Mesodermal cell (in vitro differentiated cells): Measurements from ENCODE around the gene HSPB8.

Experiments used
- H3K27ac ChIP-seq: 2 replicates; pipeline ENCODE4 v1.7.0; 2013; ENCODE audit warnings: mild to moderate bottlenecking, low read depth, low read length, moderate library complexity; ENCODE audit not compliant: severe bottlenecking
- H3K36me3 ChIP-seq: 2 replicates; pipeline ENCODE4 v1.7.1; 2013; ENCODE audit warnings: mild to moderate bottlenecking, low read length, moderate library complexity; ENCODE audit not compliant: control insufficient read depth, insufficient read depth
- H3K4me1 ChIP-seq: one replicate; pipeline ENCODE4 v1.7.1; 2013; ENCODE audit warnings: mild to moderate bottlenecking, low read length; ENCODE audit not compliant: insufficient read depth, control insufficient read depth, poor library complexity, severe bottlenecking
- H3K4me3 ChIP-seq: 2 replicates; pipeline ENCODE4 v1.7.0; 2013; ENCODE audit warnings: low read length, control low read depth, mild to moderate bottlenecking; ENCODE audit not compliant: insufficient read depth, poor library complexity, severe bottlenecking; ENCODE audit errors: extremely low read depth
- H3K9me3 ChIP-seq: 2 replicates; pipeline ENCODE4 v1.7.1; 2013; ENCODE audit warnings: mild to moderate bottlenecking, low read length, moderate library complexity; ENCODE audit not compliant: control insufficient read depth
- WGBS, 2 experiments: methylation state at CpG; one replicate each; pipeline ENCODE4 v1.1.5; 2013; ENCODE audit warnings: missing lambda C conversion rate in 2 of 2; ENCODE audit not compliant: insufficient coverage in 2 of 2; 5-methylcytosine and 5-hydroxymethylcytosine counted together

Gene HSPB8

DNA sequence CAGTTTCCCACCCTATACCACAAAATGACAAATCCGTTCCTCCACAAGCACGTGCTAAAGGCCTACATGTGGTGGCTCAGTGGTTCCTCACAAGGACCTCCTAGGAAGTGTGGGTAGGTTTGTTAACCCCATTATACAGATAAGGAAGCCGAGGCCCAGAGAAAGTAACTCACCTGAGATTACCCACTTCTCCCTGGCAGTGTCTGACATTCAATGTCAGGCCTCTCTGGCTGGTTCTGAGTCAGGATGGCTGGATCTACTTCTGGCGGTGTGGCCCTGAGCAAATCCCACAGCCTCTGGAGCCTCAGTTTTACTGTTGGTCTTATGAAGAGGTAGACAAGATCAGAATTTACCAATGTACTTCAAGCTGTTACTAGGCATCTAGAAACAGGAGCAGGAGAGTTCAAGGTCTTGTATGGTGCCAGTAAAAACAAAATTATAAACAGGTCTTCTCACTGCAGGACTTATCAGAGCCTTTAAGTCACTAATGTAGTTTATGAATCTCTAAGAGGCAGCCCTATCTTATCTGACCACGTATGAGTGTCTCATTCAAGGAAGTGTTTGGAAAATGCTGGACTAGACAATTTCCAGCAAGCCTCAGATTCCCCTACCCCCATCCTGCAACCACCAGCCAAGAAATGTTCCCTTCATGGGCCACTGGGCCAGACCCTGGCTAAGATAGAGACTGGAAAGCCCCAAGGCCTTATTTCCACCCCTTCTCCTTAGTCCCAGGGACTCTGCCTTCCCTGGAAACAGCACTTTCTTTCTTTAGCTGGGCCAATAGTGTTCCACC lies 4.2 kb downstream of the HSPB8 start:
- Histone ChIP-seq H3K9me3 (no peaks in the 10 kb centered on the region), H3K4me1 (peaks cover 28% of the 10 kb centered on the region), H3K4me3 (no peak overlapping the region), H3K36me3 (peaks cover 5% of the 10 kb centered on the region), H3K27ac (peak overlapping the region; percentile 43)
- WGBS, 2 experiments: 86 to 100% methylated on average over 1 to 2 of the region's 5 CpGs

DNA sequence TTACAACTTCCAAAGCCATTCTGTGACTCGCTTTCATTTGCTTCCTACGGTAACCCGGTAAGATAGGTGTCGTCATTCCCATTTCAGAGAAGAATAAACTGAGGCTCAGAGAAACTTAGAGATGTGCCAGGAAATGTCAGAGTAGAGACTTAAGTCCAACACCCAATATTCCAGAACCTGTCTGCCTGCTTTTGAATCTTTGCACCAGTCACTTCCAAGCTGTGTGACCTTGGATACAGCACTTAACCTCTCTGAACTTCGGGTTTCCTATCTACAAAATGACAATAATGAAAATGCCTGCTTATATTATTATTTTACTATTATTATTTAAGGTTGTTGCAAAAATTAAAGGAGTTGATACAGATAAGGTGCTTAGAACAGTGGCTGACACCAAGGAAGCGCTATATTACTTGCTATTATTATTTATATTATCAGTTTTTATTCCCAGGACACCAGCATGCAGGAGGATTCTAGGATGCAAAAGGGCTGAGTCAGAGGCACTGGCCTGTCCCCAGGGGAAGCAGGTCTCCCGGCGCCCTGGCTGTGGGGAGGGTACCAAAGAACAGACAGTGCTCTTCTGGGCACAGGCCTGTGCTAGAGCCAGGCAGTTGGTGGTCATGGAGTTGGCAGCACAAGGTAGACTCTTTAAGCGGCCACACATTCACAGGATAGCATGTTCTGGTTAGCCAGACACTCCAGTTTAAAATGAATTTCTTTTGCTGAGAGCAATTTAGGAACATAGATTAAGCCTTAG lies 5.4 kb downstream of the HSPB8 start:
- Histone ChIP-seq H3K4me3 (no peak overlapping the region), H3K4me1 (peaks cover 23% of the 10 kb centered on the region)
- 93 to 94% methylated on average over 6 to 7 of the region's 9 CpGs for WGBS, 2 experiments

DNA sequence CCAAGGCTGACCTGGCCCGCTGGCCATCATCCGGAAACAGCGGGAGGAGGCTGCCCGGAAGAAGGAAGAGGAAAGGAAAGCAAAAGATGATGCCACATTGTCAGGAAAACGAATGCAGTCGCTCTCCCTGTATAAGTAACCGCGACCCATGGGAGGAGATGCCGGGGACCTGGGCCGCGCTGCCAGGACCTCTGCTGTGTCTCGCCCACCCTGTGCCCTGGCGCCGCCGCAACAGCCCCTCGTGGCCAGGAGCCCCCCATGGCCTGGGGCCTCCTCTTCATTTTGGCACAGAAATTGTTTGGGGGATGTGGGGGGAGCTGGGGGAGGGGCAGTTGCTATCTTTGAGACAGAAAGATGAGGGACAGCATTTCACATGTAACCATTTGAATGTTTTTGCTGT lies 16.5 kb downstream of the HSPB8 start:
- Histone ChIP-seq H3K36me3 (no peaks in the 10 kb centered on the region), H3K4me3 (no peak overlapping the region), H3K4me1 (peaks cover 4% of the 10 kb centered on the region), H3K27ac (no peak overlapping the region), H3K9me3 (no peaks in the 10 kb centered on the region)
- WGBS, 2 experiments: 93 to 96% methylated on average over 8 to 15 of the region's 16 CpGs

More for the DNA sequence above, 5.4 kb downstream of the HSPB8 start:
- Histone ChIP-seq H3K27ac (no peak overlapping the region), H3K9me3 (no peaks in the 10 kb centered on the region), H3K36me3 (peaks cover 9% of the 10 kb centered on the region)

DNA sequence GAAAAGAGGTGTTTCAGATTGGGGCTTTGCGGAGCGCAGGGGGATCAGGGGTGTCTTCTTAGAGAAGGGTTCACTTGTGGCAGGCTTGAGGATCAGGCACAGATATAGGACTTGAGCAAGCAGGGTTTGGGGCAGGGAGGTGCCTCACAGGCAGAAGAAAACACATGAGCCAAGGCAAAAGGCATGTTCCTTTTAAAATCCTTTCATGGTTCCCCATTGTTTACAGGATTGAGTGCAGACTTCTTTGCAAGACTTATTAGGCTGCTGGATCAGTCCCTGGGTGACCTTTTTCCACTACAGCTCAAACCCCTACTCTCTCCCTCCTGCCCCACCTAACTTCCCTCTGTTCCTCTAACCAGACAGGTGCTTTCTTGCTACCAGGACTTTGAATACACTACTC lies 19.7 kb downstream of the HSPB8 start:
- Histone ChIP-seq H3K36me3 (no peaks in the 10 kb centered on the region), H3K4me3 (no peak overlapping the region), H3K9me3 (no peaks in the 10 kb centered on the region), H3K4me1 (peaks cover 4% of the 10 kb centered on the region), H3K27ac (no peak overlapping the region)
- WGBS, 2 experiments: 83 to 90% methylated on average over 2 of the region's 2 CpGs

DNA sequence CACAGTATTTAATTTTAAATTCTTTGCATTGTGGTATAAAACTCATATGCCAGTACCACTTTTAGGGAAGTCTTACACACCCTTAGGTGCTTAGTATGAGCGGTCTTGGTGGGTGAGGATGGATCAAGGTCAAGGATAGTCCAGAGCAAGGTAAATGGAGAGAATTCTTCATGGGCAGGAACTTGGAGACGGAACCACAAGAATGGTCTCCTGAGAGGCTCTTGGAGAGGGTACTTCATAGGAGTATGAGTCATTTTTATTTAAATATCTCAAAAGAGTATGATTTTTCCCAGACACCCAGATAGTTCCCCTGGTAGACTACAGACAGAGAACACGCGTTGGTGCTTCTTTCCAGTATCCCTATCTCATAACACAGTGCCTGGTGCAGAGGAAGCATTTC lies 21.9 kb downstream of the HSPB8 start:
- 77 to 100% methylated on average over 1 to 2 of the region's 4 CpGs for WGBS, 2 experiments
- no peaks in the 10 kb centered on the region for H3K36me3 ChIP-seq
- peaks cover 4% of the 10 kb centered on the region for H3K4me1 ChIP-seq
- H3K9me3 ChIP-seq: no peaks in the 10 kb centered on the region
- H3K27ac ChIP-seq: no peak overlapping the region
- H3K4me3 ChIP-seq: no peak overlapping the region

DNA sequence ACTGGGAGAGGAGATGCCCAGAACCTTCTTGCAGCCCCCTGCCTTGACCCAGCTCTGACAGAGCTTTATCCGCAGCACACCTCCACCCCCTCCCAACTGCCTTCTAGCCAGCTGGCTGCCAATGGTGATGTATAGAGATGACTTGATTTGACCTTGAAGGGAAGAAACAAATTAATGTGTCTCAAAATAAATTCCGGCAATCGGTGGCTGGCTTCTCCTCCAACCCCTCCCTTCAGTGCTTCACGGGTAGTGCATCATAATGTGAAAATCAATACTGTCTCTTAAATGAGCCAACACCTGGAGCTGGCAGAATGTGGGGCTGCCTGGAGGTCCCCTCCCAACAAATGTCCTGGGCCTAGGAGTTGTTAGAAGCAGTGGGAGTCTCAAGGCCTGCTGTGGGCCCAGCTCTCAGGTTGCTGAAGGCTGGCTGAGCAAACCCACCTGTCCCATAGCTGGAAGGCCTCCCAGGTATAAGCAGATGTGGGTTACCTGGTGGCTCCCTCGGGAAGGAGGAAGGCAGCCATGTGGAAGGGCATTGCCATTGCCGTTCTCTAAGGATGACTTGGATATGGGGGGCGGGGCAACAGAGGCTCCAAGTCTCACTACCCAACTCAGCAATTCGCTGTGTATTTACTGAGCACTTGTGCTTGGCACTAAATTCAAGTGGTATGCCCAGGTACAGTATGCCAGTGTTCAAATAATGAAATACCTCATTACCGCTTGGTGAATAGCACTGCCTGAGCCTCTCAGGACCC lies 23.2 kb downstream of the HSPB8 start:
- no peaks in the 10 kb centered on the region for H3K36me3 ChIP-seq
- H3K9me3 ChIP-seq: no peaks in the 10 kb centered on the region
- WGBS, 2 experiments: 78 to 91% methylated on average over 5 to 7 of the region's 9 CpGs
- peaks cover 4% of the 10 kb centered on the region for H3K4me1 ChIP-seq
- no peak overlapping the region for H3K4me3 ChIP-seq
- H3K27ac ChIP-seq: no peak overlapping the region

DNA sequence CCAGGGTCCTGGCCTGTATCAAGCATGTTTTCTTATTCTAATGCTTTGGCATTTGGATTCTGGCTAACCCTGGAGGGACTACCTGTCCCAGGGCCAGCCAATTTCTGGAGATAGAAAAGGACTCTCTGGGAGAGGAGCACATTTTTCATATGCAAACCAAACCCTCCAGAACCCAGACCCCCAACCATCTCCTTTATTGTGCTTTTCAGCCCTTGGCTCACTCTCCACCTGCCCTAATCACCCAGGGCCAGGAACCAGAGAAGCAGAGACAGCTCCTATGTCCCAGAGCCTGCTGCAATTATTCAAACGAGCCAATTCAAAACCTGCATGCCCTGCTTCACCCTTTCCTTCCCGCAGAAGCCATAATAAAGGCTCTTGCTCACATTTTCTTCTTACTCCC lies 23.8 kb downstream of the HSPB8 start:
- Histone ChIP-seq H3K36me3 (no peaks in the 10 kb centered on the region), H3K9me3 (no peaks in the 10 kb centered on the region), H3K4me3 (no peak overlapping the region), H3K27ac (no peak overlapping the region), H3K4me1 (peaks cover 4% of the 10 kb centered on the region)
- WGBS, 2 experiments: 5 to 10% methylated on average over 2 of the region's 2 CpGs

DNA sequence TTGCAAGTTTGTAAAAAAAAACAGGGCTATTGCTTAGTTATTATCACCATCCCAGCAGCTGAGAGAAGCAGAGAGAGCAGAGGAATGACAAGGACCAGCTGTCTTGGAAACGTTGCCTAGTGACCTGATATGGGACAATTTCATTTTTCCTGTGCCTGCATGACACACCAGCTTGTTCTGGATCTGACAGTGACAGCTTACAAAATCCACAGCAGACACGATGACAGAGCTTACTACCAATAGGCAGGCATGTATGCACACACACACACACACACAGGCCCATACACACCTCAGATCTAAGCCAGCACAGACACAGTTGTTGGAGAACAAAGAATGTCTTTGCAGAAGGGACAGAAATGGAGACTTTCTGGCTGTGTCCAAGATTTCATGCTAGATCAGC lies 25.4 kb downstream of the HSPB8 start:
- no peaks in the 10 kb centered on the region for H3K4me1 ChIP-seq
- H3K9me3 ChIP-seq: no peaks in the 10 kb centered on the region
- no peaks in the 10 kb centered on the region for H3K36me3 ChIP-seq
- no peak overlapping the region for H3K27ac ChIP-seq
- 68 to 78% methylated on average over 1 to 2 of the region's 2 CpGs for WGBS, 2 experiments
- H3K4me3 ChIP-seq: no peak overlapping the region

DNA sequence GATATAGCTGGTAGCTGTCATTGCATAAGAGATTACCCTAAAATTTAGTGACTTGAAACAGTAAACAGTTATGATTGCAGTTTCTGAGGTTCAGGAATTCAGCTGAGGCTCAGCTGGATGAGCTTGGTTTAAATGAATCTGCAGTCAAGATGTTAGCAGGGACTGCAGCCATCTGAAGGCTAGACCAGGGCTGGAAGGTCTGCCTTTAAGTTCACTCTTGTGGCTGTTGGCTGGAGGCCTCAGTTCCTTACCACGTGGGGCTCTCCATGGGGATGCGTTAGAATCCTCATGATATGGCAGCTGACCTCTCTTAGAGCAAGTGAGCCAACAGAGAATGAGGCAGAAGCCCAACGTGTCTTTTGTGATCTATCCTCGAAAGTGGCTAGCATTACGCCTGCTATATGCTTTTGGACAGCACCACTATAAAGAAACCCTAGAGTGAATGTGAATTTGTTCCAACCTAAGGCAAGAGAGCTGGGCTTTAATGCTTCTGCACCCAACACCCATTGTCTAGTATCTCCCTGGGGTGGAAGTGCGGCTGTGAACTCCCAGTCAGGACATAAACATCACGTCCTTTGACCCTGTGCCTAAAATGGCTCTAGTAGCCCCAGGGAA lies 26.0 kb downstream of the HSPB8 start:
- Histone ChIP-seq H3K36me3 (no peaks in the 10 kb centered on the region), H3K4me1 (no peaks in the 10 kb centered on the region), H3K4me3 (no peak overlapping the region), H3K27ac (no peak overlapping the region), H3K9me3 (no peaks in the 10 kb centered on the region)
- WGBS, 2 experiments: 78 to 84% methylated on average over 5 to 7 of the region's 7 CpGs

DNA sequence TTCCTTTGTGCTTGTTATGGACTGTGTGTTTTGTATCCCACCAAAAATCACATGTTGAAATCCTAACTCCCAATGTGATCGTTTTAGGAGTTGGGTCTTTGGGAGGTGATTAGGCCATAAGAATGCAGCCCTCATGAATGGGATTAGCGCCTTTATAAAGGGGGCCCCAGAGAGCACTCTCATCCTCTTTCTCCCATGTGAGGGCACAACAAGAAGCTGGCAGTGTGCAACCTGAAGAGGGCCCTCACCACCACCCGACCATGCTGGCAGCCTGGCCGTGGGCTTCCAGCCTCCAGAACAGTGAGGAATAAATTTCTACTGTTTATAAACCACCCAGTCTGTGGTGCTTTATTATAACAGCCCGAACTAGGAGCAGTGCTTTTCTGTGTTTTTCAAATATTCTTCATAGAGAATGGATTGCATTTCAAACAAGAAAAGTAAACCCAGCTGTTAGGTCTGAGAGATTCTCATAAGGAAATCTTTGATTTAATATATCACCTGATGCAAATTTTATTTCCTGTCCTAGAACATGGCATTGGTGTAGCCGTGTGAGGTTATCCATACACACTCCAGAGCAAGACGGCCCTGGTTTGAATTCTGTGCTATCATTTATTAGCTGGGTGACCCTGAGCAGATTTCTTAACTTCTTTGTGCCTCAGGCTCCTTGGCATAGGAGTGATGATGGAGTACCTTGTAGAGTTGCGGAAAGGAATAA lies 27.8 kb downstream of the HSPB8 start:
- no peak overlapping the region for H3K4me3 ChIP-seq
- no peak overlapping the region for H3K27ac ChIP-seq
- H3K36me3 ChIP-seq: no peaks in the 10 kb centered on the region
- no peaks in the 10 kb centered on the region for H3K9me3 ChIP-seq
- WGBS, 2 experiments: 100% methylated on average over 1 of the region's 8 CpGs
- H3K4me1 ChIP-seq: no peaks in the 10 kb centered on the region
